Cardiac fibroblast (primary cell): Measurements from ENCODE around the gene ICAM3.
A peak's percentile ranks its signal among the peaks of the same experiment; 100 is the strongest.
"Not testable (repeated sequence)": the region's sequence is repeated elsewhere in the genome, so short reads cannot be mapped to it uniquely, and the experiment has no call there.

Source experiments
- DNase-seq, 2 donors: peaks; one replicate each; pipeline versions ENCODE4 v3.0.0 to v3.0.0-alpha.2; 2010; ENCODE audit warnings: low read depth in 2 of 2
- H3K4me3 ChIP-seq, 2 donors: replicated peaks in 1 of 2; 1 replicate in 1 of 2; 2 replicates in 1 of 2; pipeline ENCODE4 v1.5.1; 2011; ENCODE audit warnings: low read depth in 2 of 2, low read length in 2 of 2, mild to moderate bottlenecking in 2 of 2, moderate library complexity in 1 of 2
- CTCF ChIP-seq: IDR thresholded peaks from one replicate; pipeline ENCODE4 v1.5.1; 2011; ENCODE audit warnings: low read depth, mild to moderate bottlenecking, low read length, inconsistent platforms

Gene ICAM3, protein sequence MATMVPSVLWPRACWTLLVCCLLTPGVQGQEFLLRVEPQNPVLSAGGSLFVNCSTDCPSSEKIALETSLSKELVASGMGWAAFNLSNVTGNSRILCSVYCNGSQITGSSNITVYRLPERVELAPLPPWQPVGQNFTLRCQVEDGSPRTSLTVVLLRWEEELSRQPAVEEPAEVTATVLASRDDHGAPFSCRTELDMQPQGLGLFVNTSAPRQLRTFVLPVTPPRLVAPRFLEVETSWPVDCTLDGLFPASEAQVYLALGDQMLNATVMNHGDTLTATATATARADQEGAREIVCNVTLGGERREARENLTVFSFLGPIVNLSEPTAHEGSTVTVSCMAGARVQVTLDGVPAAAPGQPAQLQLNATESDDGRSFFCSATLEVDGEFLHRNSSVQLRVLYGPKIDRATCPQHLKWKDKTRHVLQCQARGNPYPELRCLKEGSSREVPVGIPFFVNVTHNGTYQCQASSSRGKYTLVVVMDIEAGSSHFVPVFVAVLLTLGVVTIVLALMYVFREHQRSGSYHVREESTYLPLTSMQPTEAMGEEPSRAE

DNA sequence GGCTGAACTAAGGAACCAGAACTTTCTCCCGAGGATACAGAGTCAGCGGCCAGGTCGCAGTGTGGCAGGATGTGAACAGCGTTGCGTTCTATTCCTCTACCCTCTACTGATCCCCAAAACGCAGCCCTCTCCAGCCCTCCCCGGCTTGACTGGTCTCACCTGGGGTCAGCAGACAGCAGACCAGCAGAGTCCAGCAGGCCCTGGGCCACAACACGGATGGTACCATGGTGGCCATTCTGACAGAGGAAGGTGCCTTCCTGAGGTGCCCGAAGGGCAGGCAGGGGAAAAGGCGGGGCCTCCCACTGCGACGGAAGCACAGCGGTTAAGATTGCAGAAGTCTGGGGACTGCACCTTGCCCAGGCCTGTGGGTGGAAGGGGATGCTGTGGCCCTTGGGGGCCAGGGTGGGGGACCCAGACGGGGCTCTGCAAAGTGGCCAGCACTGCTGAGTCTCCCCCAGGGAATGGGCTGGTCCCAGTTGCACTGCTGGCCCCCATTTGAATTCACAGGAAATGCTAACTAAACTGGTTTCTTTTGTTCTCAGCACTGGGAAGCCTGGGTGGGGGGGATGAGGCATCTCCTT lies at the start of gene ICAM3:
Gene ICAM3 (minus strand): TSS at position 245 of the 581 bp plus-strand sequence. CDS start 10 bp downstream, at position 235.
- no peak within 1 kb of the TSS for H3K4me3 ChIP-seq
- no peak for DNase-seq
- TF ChIP-seq CTCF, result no peak

DNA sequence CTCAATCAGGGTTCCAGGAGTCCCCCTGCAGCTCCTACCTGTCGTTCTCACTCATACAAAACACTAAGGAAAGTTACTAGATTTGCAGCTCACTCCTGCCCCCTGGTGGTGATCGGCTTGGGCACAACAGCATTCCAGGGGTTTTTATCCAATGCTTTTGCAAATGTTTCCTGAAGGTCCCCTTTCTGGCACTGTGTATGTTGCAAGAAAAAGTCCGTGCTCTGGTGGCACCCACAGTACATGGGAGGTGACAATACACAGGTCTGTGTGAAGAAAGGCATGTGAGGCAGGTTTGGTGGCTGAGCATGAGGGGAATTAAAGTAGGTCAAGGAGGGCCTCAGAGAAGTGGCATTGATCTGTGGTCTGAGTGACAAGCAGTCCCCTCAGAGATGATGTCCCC lies 49.5 kb upstream of the ICAM3 start:
- peak; percentile 94 for TF ChIP-seq CTCF
- no peak overlapping the region for H3K4me3 ChIP-seq
- DNase-seq, result peak; percentile 85 to 86

DNA sequence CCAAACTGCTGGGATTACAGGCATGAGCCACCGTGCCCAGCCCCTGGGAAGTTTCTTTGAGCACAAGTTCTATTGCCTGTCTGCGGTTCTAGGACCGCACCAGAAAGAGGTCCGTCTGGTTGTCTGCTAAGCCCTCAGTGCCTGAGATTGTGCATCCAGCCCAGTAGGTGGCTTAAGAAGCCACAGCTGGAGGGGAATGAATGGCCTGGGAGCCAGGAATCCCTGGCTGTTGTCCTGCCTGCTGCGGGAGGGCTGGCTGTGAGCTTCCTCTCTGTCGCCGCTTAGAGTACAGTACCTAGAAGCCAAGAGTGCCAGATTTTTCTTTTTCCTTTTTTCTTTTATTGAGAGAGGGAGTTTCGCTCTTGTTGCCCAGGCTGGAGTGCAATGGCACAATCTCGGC lies 45.2 kb upstream of the ICAM3 start:
- DNase-seq, result no peak
- no peak for TF ChIP-seq CTCF
- no peak overlapping the region for H3K4me3 ChIP-seq

DNA sequence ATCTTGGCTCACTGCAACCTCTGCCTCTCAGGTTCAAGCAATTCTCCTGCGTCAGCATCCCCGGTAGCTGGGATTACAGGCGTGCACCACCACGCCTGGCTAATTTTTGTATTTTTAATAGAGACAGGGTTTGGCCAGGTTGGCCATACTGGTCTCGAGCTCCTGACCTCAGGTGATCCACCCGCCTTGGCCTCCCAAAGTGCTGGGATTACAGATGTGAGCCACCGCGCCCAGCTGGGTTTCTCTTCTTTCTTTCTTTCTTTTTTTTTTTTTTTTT lies 43.7 kb upstream of the ICAM3 start:
- DNase-seq, H3K4me3 ChIP-seq: not testable (repeated sequence)

DNA sequence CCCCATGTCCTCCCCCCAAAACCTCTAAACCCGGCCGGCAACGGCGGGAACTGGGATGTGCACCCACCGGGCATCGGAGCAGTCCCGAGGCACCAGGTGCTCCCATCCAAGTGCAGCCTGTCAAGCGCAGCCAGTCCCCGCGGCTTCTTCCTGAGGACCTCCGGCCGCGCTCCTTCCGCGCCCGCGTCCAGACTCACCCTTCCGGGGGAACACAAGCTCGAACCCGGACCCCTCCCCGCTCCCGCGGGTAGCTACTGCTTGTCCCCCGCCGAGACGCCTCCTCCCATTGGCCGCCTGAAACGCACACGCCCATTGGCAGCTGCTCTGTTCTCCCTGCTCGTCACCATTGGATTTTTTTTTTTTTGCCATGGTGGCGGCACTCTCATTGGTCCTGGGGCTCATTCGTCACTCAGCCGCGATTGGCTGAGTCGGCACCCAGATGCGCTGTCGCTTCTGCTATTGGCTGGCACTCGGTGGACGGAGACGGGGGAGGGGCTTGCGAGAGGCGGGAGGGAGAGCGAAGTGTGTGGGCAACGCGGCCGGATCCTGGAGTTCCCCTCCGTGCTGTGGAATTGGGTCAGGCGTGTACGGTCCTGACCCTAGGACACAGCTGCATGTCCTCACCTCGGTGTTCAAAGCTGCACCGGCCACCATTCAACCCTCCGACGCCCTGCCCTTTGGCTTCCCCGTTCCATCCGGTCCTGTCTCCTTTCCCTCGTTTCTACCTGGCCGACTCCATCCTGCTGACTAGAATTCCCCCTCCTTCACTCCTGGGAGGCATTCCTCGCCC lies 41.1 kb upstream of the ICAM3 start, which contains the start of gene TYK2:
Gene TYK2 (minus strand): TSS at position 260 of the 790 bp plus-strand sequence. CDS start 2,166 bp downstream, outside the sequence.
- H3K4me3 ChIP-seq, result peak within 1 kb of the TSS; percentile 97 to 99
- no peak for TF ChIP-seq CTCF
- DNase-seq, result peak; percentile 99

GRCh38 chr19:10379880-10380312 lies 40.5 kb upstream of the ICAM3 start:
- DNase-seq, result no peak
- H3K4me3 ChIP-seq, result peak overlapping the region; percentile 97 to 99
- TF ChIP-seq CTCF, result no peak

GRCh38 chr19:10378124-10378523 lies 38.7 kb upstream of the ICAM3 start:
- H3K4me3 ChIP-seq, result no peak overlapping the region
- no peak for TF ChIP-seq CTCF
- no peak for DNase-seq

DNA sequence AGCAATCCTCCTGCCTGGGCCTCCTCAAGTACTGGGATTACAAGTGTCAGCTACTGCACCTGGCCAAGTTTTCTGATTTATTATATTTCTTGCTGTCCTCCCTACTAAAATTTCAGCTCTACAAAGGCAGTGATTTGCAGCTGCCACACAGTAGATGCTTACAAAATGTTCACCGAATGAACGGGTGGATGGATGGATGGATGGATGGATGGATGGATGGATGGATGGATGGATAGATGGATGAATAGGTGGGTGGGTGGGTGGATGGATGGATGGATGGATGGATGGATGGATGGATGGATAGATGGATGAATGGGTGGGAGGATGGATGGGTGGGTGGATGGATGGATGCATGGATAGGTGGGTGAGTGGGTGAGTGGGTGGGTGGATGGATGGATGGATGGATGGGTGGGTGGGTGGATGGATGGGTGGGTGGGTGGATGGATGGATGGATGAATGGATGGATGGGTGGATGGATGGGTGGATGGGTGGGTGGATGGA lies 37.8 kb upstream of the ICAM3 start:
- H3K4me3 ChIP-seq, result not testable (repeated sequence)

More for the DNA sequence above, 37.8 kb upstream of the ICAM3 start:
- DNase-seq, result not testable (repeated sequence)
